Stomach (tissue), 4 donors: Measurements from ENCODE around the gene PTPRT.

ENCODE experiments used
- CTCF ChIP-seq, 7 experiments: fragments of 450-650 bp in 4 of 7; fragments of 200-600 bp in 3 of 7; sonication (generic) in 3 of 7; IDR thresholded peaks; one replicate each; pipeline ENCODE4 v1.5.1; 2016 to 2019; ENCODE audit warnings: antibody characterized with exemption in 7 of 7, control low read depth in 2 of 7, mild to moderate bottlenecking in 1 of 7
- EP300 ChIP-seq: sonication (generic); formaldehyde crosslinking; IDR thresholded peaks from one replicate; pipeline ENCODE4 v1.6.1; 2017; ENCODE audit warnings: antibody characterized with exemption
- POLR2A ChIP-seq, 4 donors: fragments of 450-650 bp; IDR thresholded peaks; one replicate each; pipeline ENCODE4 v1.6.1; 2016; ENCODE audit warnings: antibody characterized with exemption in 4 of 4, control low read depth in 2 of 4, mild to moderate bottlenecking in 1 of 4, moderate library complexity in 1 of 4
- POLR2AphosphoS5 ChIP-seq, 3 donors: sonication (generic); formaldehyde crosslinking; IDR thresholded peaks; one replicate each; pipeline ENCODE4 v1.6.1; 2016; ENCODE audit warnings: antibody characterized with exemption in 3 of 3

DNA sequence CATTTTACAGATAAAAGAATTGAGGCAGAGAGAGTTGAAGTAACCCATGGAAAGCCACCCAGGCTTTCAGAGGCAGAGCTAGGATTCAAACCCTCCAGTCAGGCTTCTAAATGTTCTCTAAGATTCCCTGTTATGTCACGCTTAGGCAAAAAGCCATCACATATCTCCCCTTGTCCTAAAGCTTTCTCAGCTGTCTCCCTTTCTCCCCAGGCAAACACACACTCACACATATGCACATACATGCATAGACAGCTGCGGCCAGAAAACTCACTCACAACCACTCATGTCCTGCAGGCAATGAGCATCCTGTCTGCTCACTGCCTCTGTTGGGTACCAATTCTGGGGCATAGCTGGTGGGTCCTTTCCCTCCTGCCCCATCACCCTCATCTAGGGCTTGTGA, 975.6 kb downstream of the PTPRT start:
- TF ChIP-seq CTCF (IDR thresholded peaks at IDR 0.05), result no peak
- no peak for TF ChIP-seq POLR2A (IDR thresholded peaks at IDR 0.05)
- no peak for TF ChIP-seq POLR2AphosphoS5 (IDR thresholded peaks at IDR 0.05)
- TF ChIP-seq EP300, result no peak
